ENCODE measurements around the gene ASTN2.
"Not testable (repeated sequence)": the region's sequence is repeated elsewhere in the genome, so short reads cannot be mapped to it uniquely, and the experiment has no call there.

The ASTN2 gene

GRCh38 chr9:116716438-116716837 lies 698.4 kb downstream of the ASTN2 start:
- no peak for DNase-seq (ENCODE audit: low read depth in 2 of 3, low spot score in 2 of 3)

- DNase-seq (ENCODE audit: low read depth in 2 of 3, low spot score in 2 of 3), result no peak
Observed at GRCh38 chr9:116715751-116716150, 699.1 kb downstream of the ASTN2 start.

GRCh38 chr9:116713271-116713670 lies 701.6 kb downstream of the ASTN2 start:
- no peak for DNase-seq (ENCODE audit: low read depth in 2 of 3, low spot score in 2 of 3)

- no peak for DNase-seq (ENCODE audit: low read depth in 2 of 3, low spot score in 2 of 3)
Observed at GRCh38 chr9:116712781-116713180, 702.1 kb downstream of the ASTN2 start.

GRCh38 chr9:116706310-116707290 lies 708.3 kb downstream of the ASTN2 start:
- DNase-seq (ENCODE audit: low read depth in 2 of 3, low spot score in 2 of 3), result no peak

- no peak for DNase-seq (ENCODE audit: low read depth in 2 of 3, low spot score in 2 of 3)
Observed at GRCh38 chr9:116705531-116705930, 709.3 kb downstream of the ASTN2 start.

- no peak for DNase-seq (ENCODE audit: low read depth in 2 of 3, low spot score in 2 of 3)
Observed at GRCh38 chr9:116704470-116704869, 710.4 kb downstream of the ASTN2 start.

- DNase-seq (ENCODE audit: low read depth in 2 of 3, low spot score in 2 of 3), result no peak
Observed at GRCh38 chr9:116703634-116704033, 711.2 kb downstream of the ASTN2 start.

GRCh38 chr9:116701940-116702642 lies 712.8 kb downstream of the ASTN2 start:
- DNase-seq (ENCODE audit: low read depth in 2 of 3, low spot score in 2 of 3), result no peak

- DNase-seq (ENCODE audit: low read depth in 2 of 3, low spot score in 2 of 3), result no peak
Observed at GRCh38 chr9:116700882-116701865, 713.7 kb downstream of the ASTN2 start.

- no peak for DNase-seq (ENCODE audit: low read depth in 2 of 3, low spot score in 2 of 3)
Observed at GRCh38 chr9:116700279-116700678, 714.6 kb downstream of the ASTN2 start.

GRCh38 chr9:116697887-116698286 lies 717.0 kb downstream of the ASTN2 start:
- DNase-seq (ENCODE audit: low read depth in 2 of 3, low spot score in 2 of 3), result no peak

GRCh38 chr9:116697362-116697761 lies 717.5 kb downstream of the ASTN2 start:
- no peak for DNase-seq (ENCODE audit: low read depth in 2 of 3, low spot score in 2 of 3)

GRCh38 chr9:116695438-116695837 lies 719.4 kb downstream of the ASTN2 start:
- DNase-seq (ENCODE audit: low read depth in 2 of 3, low spot score in 2 of 3), result no peak

GRCh38 chr9:116694785-116695291 lies 720.0 kb downstream of the ASTN2 start:
- no peak for DNase-seq (ENCODE audit: low read depth in 2 of 3, low spot score in 2 of 3)

GRCh38 chr9:116693233-116693731 lies 721.6 kb downstream of the ASTN2 start:
- DNase-seq (ENCODE audit: low read depth in 2 of 3, low spot score in 2 of 3), result no peak

- no peak for DNase-seq (ENCODE audit: low read depth in 2 of 3, low spot score in 2 of 3)
Observed at GRCh38 chr9:116692616-116693015, 722.2 kb downstream of the ASTN2 start.

GRCh38 chr9:116691607-116692006 lies 723.2 kb downstream of the ASTN2 start:
- no peak for DNase-seq (ENCODE audit: low read depth in 2 of 3, low spot score in 2 of 3)

GRCh38 chr9:116690805-116691204 lies 724.1 kb downstream of the ASTN2 start:
- not testable (repeated sequence) for DNase-seq (ENCODE audit: low read depth in 2 of 3, low spot score in 2 of 3)

- DNase-seq (ENCODE audit: low read depth in 2 of 3, low spot score in 2 of 3), result no peak
Observed at GRCh38 chr9:116689486-116690032, 725.3 kb downstream of the ASTN2 start.
